ENCODE data around the gene PACS2.

Gene PACS2

GRCh38 chr14:105437723-105438500 lies 123.4 kb downstream of the PACS2 start:
- Histone ChIP-seq H4K20me1 (ENCODE audit: insufficient read depth) (peaks cover 9% of the 10 kb centered on the region; the same call in 1 of the 2 replicates), H3K4me1 (ENCODE audit: low read depth, poor library complexity, severe bottlenecking) (peaks cover 20% of the 10 kb centered on the region), H3K4me2 (no peak overlapping the region)

GRCh38 chr14:105439179-105439578 lies 124.6 kb downstream of the PACS2 start:
- Histone ChIP-seq H3K79me2 (ENCODE audit: insufficient read depth, low read depth) (peaks cover 36% of the 10 kb centered on the region), H4K20me1 (ENCODE audit: insufficient read depth) (peaks cover 9% of the 10 kb centered on the region; the same call in 1 of the 2 replicates), H3K4me2 (no peak overlapping the region), H3K36me3 (ENCODE audit: insufficient read depth) (no peaks in the 10 kb centered on the region), H3K4me3 (IDR thresholded peaks at IDR 0.05; ENCODE audit: insufficient read depth, low read depth, low read length) (no peak overlapping the region), H2AFZ (ENCODE audit: low read depth) (no peak overlapping the region), H3K4me1 (ENCODE audit: low read depth, poor library complexity, severe bottlenecking) (peaks cover 14% of the 10 kb centered on the region), H3K9ac (no peak overlapping the region), H3K27me3 (ENCODE audit: insufficient read depth, low read depth) (no peaks in the 10 kb centered on the region), H3K27ac (no peak overlapping the region)
- no peak for TF ChIP-seq CTCF (conservative IDR thresholded peaks at IDR 0.05; ENCODE audit: low read depth, low read length)

More at GRCh38 chr14:105437723-105438500, 123.4 kb downstream of the PACS2 start:
- Histone ChIP-seq H3K27ac (no peak overlapping the region), H2AFZ (ENCODE audit: low read depth) (no peak overlapping the region), H3K4me3 (IDR thresholded peaks at IDR 0.05; ENCODE audit: insufficient read depth, low read depth, low read length) (no peak overlapping the region), H3K79me2 (ENCODE audit: insufficient read depth, low read depth) (peaks cover 43% of the 10 kb centered on the region), H3K9ac (no peak overlapping the region), H3K36me3 (ENCODE audit: insufficient read depth) (no peaks in the 10 kb centered on the region), H3K27me3 (ENCODE audit: insufficient read depth, low read depth) (no peaks in the 10 kb centered on the region)
- no peak for TF ChIP-seq CTCF (conservative IDR thresholded peaks at IDR 0.05; ENCODE audit: low read depth, low read length)

- peaks cover 28% of the 10 kb centered on the region for H3K79me2 ChIP-seq (ENCODE audit: insufficient read depth, low read depth)
- H3K27ac ChIP-seq, result no peak overlapping the region
- no peaks in the 10 kb centered on the region for H3K27me3 ChIP-seq (ENCODE audit: insufficient read depth, low read depth)
- H3K9ac ChIP-seq, result no peak overlapping the region
- H3K4me2 ChIP-seq, result no peak overlapping the region
- no peak for TF ChIP-seq CTCF (conservative IDR thresholded peaks at IDR 0.05; ENCODE audit: low read depth, low read length)
- H3K36me3 ChIP-seq (ENCODE audit: insufficient read depth), result no peaks in the 10 kb centered on the region
- no peak overlapping the region for H3K4me3 ChIP-seq (IDR thresholded peaks at IDR 0.05; ENCODE audit: insufficient read depth, low read depth, low read length)
- H2AFZ ChIP-seq (ENCODE audit: low read depth), result no peak overlapping the region
- peaks cover 9% of the 10 kb centered on the region; the same call in 1 of the 2 replicates for H4K20me1 ChIP-seq (ENCODE audit: insufficient read depth)
- peaks cover 6% of the 10 kb centered on the region for H3K4me1 ChIP-seq (ENCODE audit: low read depth, poor library complexity, severe bottlenecking)
Observed at GRCh38 chr14:105439710-105440553, 125.4 kb downstream of the PACS2 start.

- Histone ChIP-seq H3K27ac (no peak overlapping the region), H3K36me3 (ENCODE audit: insufficient read depth) (no peaks in the 10 kb centered on the region)
Observed at GRCh38 chr14:105440554-105440900, 126.0 kb downstream of the PACS2 start.

More at GRCh38 chr14:105440554-105440900, 126.0 kb downstream of the PACS2 start:
- H3K4me1 ChIP-seq (ENCODE audit: low read depth, poor library complexity, severe bottlenecking), result peaks cover under 1% of the 10 kb centered on the region
- H3K4me3 ChIP-seq (IDR thresholded peaks at IDR 0.05; ENCODE audit: insufficient read depth, low read depth, low read length), result no peak overlapping the region
- no peak overlapping the region for H3K9ac ChIP-seq
- H2AFZ ChIP-seq (ENCODE audit: low read depth), result no peak overlapping the region
- no peak for TF ChIP-seq CTCF (conservative IDR thresholded peaks at IDR 0.05; ENCODE audit: low read depth, low read length)
- H3K79me2 ChIP-seq (ENCODE audit: insufficient read depth, low read depth), result peaks cover 23% of the 10 kb centered on the region
- no peaks in the 10 kb centered on the region for H3K27me3 ChIP-seq (ENCODE audit: insufficient read depth, low read depth)
- H3K4me2 ChIP-seq, result no peak overlapping the region
- peaks cover 9% of the 10 kb centered on the region; the same call in 1 of the 2 replicates for H4K20me1 ChIP-seq (ENCODE audit: insufficient read depth)

Data from KMS-11 (cell line).